Pancreas (tissue), 10 donors: ENCODE measurements around the gene NUDT8. TPM values are rescaled to one million over a fixed set of nuclear protein-coding genes. Genes with fewer than 3 reads are reported as not detected.
"Not testable (repeated sequence)": the region's sequence is repeated elsewhere in the genome, so short reads cannot be mapped to it uniquely, and the experiment has no call there.

Source experiments
- ATAC-seq, 4 donors: fragments of 200-7000 bp; cut with Tn5 transposase; one replicate each; pipeline versions ENCODE4 v1.8.0 to v1.9.1; 2020; ENCODE audit warnings: mild to moderate bottlenecking in 4 of 4, moderate library complexity in 4 of 4
- DNase-seq, 6 donors: peaks; one replicate each; pipeline ENCODE4 v3.0.0-alpha.2; 2020
- FAIRE-seq: peaks from 2 replicates; lab custom pipeline; 2012; peaks lifted over from hg19 to GRCh38; lab: Jason Lieb, UNC
- H3K27ac ChIP-seq, 4 donors: fragments of 200-600 bp; sonication (generic); 1 replicate in 3 of 4; 2 replicates in 1 of 4; pipeline versions ENCODE4 v1.5.0 to v1.8.0; 2020
- H3K27me3 ChIP-seq, 4 donors: fragments of 200-600 bp; one replicate each; pipeline ENCODE4 v1.8.0; 2021
- H3K36me3 ChIP-seq, 3 donors: fragments of 200-600 bp; sonication (generic) in 1 of 3; one replicate each; pipeline versions ENCODE4 v1.5.0 to v1.8.0; 2020 to 2021
- H3K4me1 ChIP-seq, 3 donors: fragments of 200-600 bp; one replicate each; pipeline ENCODE4 v1.8.0; 2021
- H3K4me3 ChIP-seq, 4 donors: fragments of 200-600 bp; sonication (generic) in 2 of 4; one replicate each; pipeline versions ENCODE4 v1.5.0 to v1.8.0; 2020 to 2021
- H3K9me3 ChIP-seq, 4 donors: fragments of 200-600 bp; one replicate each; pipeline ENCODE4 v1.8.0; 2021
- WGBS, 2 donors: extraction: QIAGEN DNeasy Blood & Tissue Kit; methylation state at CpG; one replicate each; pipeline ENCODE4 v1.1.7; 2013; 5-methylcytosine and 5-hydroxymethylcytosine counted together
- intact Hi-C, 3 donors: fragments of 100-400 bp; cut with DNase I; formaldehyde crosslinking; loops; one replicate each; pipeline versions ENCODE4 v1.11.1 to v1.14.2; 2022
- polyA plus RNA-seq, 2 donors: library from polyadenylated mRNA; stranded (reverse); fragments of 200-250 nt; gene quantifications; one replicate each; pipeline ENCODE4 v1.2.3, GENCODE V29; 2013
- total RNA-seq, 6 donors: library from RNA; stranded (reverse); fragmentation: NEBNext Ultra II Directional in 4 of 6; extraction: Animal tissue kit (Norgen Biotek cat#: 25700) in 4 of 6; gene quantifications; one replicate each; pipeline versions ENCODE4 v1.2.1 to v1.2.4, GENCODE V29; 2021 to 2023
- TF ChIP-seq, protein P1 (sequence below), 4 donors: fragments of 200-600 bp; sonication (generic) in 3 of 4; IDR thresholded peaks; one replicate each; pipeline versions ENCODE4 v1.5.0 to v1.8.0; 2021; ENCODE audit warnings: antibody characterized with exemption in 4 of 4
- donor health status: healthy with polysubstance abuse.
- donor health status: DM: no; HTN: no; CAD: no; lungs with moderate emphysema.
- donor health status: DM: no; HTN: no; CAD: no.
- donor health status: control.
- donor health status: control.
- donor health status: Bipolar disorder and iron deficiency.
- donor health status: DM: yes; HTN: yes; CAD: no.
- donor health status: DM: no; HTN: no; CAD: no.
- donor health status: DM: no; HTN: no; CAD: no.
- donor health status: DM: yes; HTN: yes; CAD: no.

The NUDT8 gene
- total and polyA plus RNA-seq, 8 donors = 4.3 to 11.0 (median 6.3) TPM

DNA sequence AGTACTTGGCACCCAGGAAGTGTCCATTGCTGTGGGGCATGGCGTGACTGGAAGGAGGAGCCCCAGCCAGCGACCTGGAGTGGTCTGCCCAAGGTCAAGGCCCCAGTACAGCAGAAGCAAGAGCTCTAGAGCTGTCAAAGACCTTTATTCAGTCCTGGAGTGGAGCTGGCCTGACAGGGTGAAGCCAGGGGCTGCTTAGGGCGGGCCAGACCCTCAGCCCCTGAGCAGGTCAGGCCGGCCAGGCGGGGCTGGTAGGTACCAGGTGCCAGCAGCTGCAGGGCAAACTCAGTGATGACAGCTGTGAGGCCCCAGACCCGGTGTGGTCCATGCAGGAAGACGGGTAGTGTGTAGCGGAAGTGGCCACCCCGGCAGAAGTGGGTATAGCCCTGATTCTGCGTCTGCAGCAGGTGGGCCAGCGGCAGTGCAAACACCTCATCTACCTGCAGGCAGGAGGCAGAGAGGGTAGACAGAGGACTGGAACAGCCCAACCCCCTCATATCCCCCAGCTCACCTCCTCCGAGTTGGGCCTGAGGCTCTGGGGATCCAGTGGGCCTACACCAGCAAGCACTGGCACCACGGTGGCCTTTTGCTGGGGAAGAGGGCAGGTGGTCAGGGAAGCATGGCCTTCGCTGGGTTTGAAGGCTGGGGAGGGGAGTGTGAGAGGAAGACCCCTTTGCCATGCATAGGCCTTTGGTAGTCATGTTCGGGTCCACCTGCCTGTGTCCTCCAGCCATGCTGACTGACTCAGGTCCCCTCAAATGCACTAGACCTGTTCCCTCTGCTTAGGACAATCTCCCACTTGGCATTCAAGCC lies 1.7 kb downstream of the NUDT8 start:
- Histone ChIP-seq H3K9me3 (no peaks in the 10 kb centered on the region), H3K27me3 (no peaks in the 10 kb centered on the region), H3K36me3 (no peaks in the 10 kb centered on the region), H3K4me1 (peaks cover 11 to 23% (median 21%) of the 10 kb centered on the region in 3 donors), H3K4me3 (no peak overlapping the region), H3K27ac (no peak overlapping the region)
- ATAC-seq (no peak), FAIRE-seq (no peak), DNase-seq (peak in 5 of 6 donors; percentile 8 to 75 (median 45))
- intact Hi-C loops = loop anchor here in 1 of 3 donors (5.0 kb wide), 1 partner anchor 34 kb away; no protein-coding TSS in a partner anchor
- 86 to 89% methylated on average over 14 to 15 of the region's 15 CpGs for WGBS, 2 donors
- TF ChIP-seq, protein P1, sequence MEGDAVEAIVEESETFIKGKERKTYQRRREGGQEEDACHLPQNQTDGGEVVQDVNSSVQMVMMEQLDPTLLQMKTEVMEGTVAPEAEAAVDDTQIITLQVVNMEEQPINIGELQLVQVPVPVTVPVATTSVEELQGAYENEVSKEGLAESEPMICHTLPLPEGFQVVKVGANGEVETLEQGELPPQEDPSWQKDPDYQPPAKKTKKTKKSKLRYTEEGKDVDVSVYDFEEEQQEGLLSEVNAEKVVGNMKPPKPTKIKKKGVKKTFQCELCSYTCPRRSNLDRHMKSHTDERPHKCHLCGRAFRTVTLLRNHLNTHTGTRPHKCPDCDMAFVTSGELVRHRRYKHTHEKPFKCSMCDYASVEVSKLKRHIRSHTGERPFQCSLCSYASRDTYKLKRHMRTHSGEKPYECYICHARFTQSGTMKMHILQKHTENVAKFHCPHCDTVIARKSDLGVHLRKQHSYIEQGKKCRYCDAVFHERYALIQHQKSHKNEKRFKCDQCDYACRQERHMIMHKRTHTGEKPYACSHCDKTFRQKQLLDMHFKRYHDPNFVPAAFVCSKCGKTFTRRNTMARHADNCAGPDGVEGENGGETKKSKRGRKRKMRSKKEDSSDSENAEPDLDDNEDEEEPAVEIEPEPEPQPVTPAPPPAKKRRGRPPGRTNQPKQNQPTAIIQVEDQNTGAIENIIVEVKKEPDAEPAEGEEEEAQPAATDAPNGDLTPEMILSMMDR (IDR thresholded peaks at IDR 0.05) = no peak

DNA sequence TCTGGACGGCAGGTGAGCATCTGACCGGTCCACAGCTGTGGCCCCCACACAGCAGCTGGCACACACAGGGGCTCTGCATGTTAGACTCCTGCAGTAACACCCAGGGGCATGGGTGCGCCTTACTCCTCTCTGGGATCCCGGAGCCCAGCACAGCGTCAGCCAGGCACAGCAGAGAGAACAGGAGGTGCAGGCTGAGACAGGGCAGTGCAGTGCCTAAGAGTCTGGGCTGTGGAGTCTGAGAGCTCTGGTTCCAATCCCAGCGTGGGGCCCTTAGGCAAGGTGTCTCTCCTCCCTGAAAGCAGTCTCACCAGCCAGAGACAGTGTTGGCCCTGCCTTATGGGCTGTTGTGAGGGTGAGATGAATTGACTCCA lies 2.3 kb downstream of the NUDT8 start:
- Histone ChIP-seq H3K36me3 (no peaks in the 10 kb centered on the region), H3K4me3 (no peak overlapping the region), H3K4me1 (peaks cover 10 to 18% (median 17%) of the 10 kb centered on the region in 3 donors), H3K27ac (no peak overlapping the region), H3K9me3 (no peaks in the 10 kb centered on the region), H3K27me3 (no peaks in the 10 kb centered on the region)
- intact Hi-C loops = loop anchor here in 1 of 3 donors (5.0 kb wide), 1 partner anchor 35 kb away; no protein-coding TSS in a partner anchor
- no peak for FAIRE-seq
- 94 to 99% methylated on average over 6 of the region's 6 CpGs for WGBS, 2 donors
- TF ChIP-seq, protein P1 (IDR thresholded peaks at IDR 0.05) = no peak
- ATAC-seq = no peak
- peak in 1 of 6 donors; percentile 62 for DNase-seq

DNA sequence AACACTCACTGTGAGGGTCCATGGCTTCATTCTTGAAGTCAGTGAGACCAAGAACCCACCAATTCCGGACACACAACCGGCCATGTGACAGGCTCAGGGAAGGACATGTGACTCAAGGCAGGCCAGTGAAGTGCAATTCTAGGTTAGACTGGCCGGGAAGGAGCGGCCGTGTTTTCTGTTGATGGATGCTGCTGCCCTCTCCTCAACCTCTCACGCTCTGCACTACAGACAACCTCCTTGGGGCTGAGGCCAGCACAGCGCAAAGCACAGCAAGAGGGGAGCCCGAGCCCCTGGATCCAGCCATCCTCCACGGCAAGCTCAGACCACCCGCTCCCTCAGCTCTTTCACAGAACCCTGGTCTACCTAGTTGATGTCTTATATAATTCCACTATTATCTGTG lies 2.8 kb downstream of the NUDT8 start:
- ATAC-seq (no peak), FAIRE-seq (no peak), DNase-seq (peak in 1 of 6 donors; percentile 44)
- TF ChIP-seq, protein P1 (IDR thresholded peaks at IDR 0.05) = no peak
- no peak overlapping the region for H3K27ac ChIP-seq
- WGBS, 2 donors = 95 to 96% methylated on average over 10 of the region's 10 CpGs
- intact Hi-C loops = loop anchor here in 1 of 3 donors (5.0 kb wide), 1 partner anchor 35 kb away; no protein-coding TSS in a partner anchor
- H3K36me3 ChIP-seq = no peaks in the 10 kb centered on the region
- H3K4me1 ChIP-seq = peaks cover 6 to 14% (median 13%) of the 10 kb centered on the region in 3 donors
- H3K4me3 ChIP-seq = no peak overlapping the region
- no peaks in the 10 kb centered on the region for H3K9me3 ChIP-seq
- no peaks in the 10 kb centered on the region for H3K27me3 ChIP-seq

DNA sequence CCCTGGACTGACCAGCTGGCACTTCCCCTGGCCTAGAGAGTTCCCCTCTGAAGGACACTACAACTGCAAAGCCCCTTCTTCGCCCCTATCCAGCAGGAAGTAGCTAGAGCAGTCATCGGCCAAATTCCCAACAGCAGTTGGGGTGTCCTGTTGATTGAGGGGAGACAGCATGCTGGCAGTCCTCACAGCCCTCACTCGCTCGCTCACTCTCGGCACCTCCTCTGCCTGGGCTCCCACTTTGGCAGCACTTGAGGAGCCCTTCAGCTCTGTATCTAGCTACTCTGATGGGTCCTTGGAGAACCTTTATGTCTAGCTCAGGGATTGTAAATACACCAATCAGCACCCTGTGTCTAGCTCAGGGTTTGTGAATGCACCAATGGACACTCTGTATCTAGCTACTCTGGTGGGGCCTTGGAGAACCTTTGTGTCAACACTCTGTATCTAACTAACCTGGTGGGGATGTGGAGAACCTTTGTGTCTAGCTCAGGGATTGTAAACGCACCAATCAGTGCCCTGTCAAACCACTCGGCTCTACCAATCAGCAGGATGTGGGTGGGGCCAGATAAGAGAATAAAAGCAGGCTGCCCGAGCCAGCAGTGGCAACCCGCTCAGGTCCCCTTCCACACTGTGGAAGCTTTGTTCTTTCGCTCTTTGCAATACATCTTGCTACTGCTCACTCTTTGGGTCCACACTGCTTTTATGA lies 3.5 kb downstream of the NUDT8 start:
- not testable (repeated sequence) for H3K4me3 ChIP-seq, H3K27me3 ChIP-seq, FAIRE-seq, H3K36me3 ChIP-seq, H3K27ac ChIP-seq, ATAC-seq, H3K4me1 ChIP-seq, H3K9me3 ChIP-seq, DNase-seq
- intact Hi-C loops = loop anchor here in 1 of 3 donors (5.0 kb wide), 1 partner anchor 36 kb away; no protein-coding TSS in a partner anchor
- WGBS, 2 donors = 87% methylated on average over 10 of the region's 10 CpGs

DNA sequence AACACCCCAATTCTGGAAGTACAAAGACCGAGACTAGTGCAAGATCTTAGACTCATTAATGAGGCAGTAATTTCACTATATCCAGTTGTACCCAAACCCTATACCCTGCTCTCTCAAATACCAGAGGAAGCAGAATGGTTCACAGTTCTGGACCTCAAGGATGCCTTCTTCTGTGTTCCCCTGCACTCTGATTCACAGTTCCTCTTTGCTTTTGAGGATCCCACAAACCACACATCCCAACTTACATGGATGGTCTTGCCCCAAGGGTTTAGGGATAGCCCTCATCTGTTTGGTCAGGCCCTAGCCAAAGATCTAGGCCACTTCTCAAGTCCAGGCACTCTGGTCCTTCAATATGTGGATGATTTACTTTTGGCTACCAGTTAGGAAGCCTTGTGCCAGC lies 5.9 kb downstream of the NUDT8 start:
- 91 to 92% methylated on average over 1 of the region's 1 CpG for WGBS, 2 donors
- H3K27me3 ChIP-seq, intact Hi-C loops, H3K9me3 ChIP-seq, H3K4me1 ChIP-seq, FAIRE-seq, H3K36me3 ChIP-seq, DNase-seq, H3K4me3 ChIP-seq, H3K27ac ChIP-seq, ATAC-seq: not testable (repeated sequence)

DNA sequence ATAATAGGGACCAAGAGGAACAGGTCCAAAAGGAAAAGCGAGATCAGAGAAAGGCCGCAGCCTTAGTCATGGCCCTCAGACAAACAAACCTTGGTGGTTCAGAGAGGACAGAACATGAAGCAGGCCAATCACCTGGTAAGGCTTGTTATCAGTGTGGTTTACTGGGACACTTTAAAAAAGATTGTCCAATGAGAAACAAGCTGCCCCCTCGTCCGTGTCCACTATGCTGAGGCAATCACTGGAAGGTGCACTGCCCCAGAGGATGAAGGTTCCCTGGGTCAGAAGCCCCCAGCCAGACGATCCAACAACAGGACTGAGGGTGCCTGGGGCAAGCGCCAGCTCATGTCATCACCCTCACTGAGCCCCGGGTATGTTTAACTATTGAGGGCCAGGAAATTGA lies 6.8 kb downstream of the NUDT8 start:
- FAIRE-seq, H3K27me3 ChIP-seq, H3K4me3 ChIP-seq, H3K36me3 ChIP-seq, intact Hi-C loops, H3K9me3 ChIP-seq, ATAC-seq, DNase-seq, H3K27ac ChIP-seq, H3K4me1 ChIP-seq: not testable (repeated sequence)
- 52 to 61% methylated on average over 4 to 7 of the region's 7 CpGs for WGBS, 2 donors

DNA sequence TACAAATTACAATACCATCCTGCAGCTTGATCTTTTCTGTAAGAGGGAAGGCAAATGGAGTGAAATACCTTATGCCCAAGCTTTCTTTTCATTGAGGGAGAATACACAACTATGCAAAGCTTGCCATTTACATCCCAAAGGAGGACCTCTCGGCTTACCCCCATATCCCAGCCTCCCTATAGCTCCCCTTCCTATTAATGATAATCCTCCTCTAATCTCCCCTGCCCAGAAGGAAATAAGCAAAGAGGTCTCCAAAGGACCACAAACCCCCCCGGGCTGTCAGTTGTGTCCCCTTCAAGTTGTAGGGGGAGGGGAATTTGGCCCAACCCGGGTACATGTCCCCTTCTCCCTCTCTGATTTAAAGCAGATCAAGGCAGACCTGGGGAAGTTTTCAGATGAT lies 7.8 kb downstream of the NUDT8 start:
- DNase-seq, intact Hi-C loops, H3K4me3 ChIP-seq, H3K9me3 ChIP-seq, H3K36me3 ChIP-seq, H3K27ac ChIP-seq, FAIRE-seq, ATAC-seq, H3K27me3 ChIP-seq, H3K4me1 ChIP-seq: not testable (repeated sequence)
- 64 to 69% methylated on average over 3 of the region's 3 CpGs for WGBS, 2 donors

DNA sequence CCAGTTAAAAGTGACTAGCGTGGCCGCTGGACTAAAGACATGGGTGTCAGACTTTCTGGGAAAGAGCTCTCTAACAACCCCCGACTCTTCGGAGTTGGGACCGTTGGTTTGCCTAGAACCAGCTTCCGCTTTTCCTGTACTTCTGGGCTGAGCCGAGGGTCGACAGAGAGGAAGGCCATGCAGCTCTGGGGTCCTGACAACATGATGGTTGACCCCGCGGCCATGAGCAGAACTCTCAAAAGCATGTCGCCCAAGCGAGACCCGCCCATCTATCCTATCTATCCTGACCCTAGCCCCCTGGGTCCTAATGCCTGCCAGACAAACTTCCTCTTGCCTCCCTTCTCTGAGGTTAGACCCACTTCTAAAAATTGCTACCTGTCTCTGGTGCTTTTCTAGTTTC lies 9.1 kb downstream of the NUDT8 start:
- H3K4me3 ChIP-seq, H3K27me3 ChIP-seq, FAIRE-seq, ATAC-seq, H3K36me3 ChIP-seq, H3K9me3 ChIP-seq, H3K4me1 ChIP-seq, intact Hi-C loops, DNase-seq, H3K27ac ChIP-seq: not testable (repeated sequence)
- WGBS, 2 donors = 81 to 86% methylated on average over 12 to 13 of the region's 13 CpGs
